Body of pancreas (tissue), 4 donors: ENCODE measurements around the gene LDLRAD4. TPM values are rescaled to one million over a fixed set of nuclear protein-coding genes. Genes with fewer than 3 reads are reported as not detected.

Experiments
- ATAC-seq: fragments of 150-250 bp; one replicate; pipeline ENCODE4 v1.9.1; 2016
- DNase-seq, 4 donors: peaks; one replicate each; pipeline ENCODE4 v3.0.0-alpha.2; 2019
- H3K27ac ChIP-seq, 4 donors: fragments of 200-600 bp; sonication (generic); 1 replicate in 3 of 4; 2 replicates in 1 of 4; pipeline versions ENCODE4 v1.5.1 to v1.6.1; 2016 to 2019; ENCODE audit warnings: mild to moderate bottlenecking in 1 of 4, mixed read lengths in 1 of 4, moderate library complexity in 1 of 4
- H3K27me3 ChIP-seq, 2 donors: fragments of 200-600 bp; sonication (generic); one replicate each; pipeline ENCODE4 v1.6.0; 2016; ENCODE audit warnings: mild to moderate bottlenecking in 1 of 2
- H3K36me3 ChIP-seq, 2 donors: fragments of 200-600 bp; sonication (generic); replicated peaks in 1 of 2; 2 replicates each; pipeline ENCODE4 v1.5.1; 2016; ENCODE audit warnings: low read depth in 2 of 2; ENCODE audit not compliant: insufficient read depth in 1 of 2
- H3K4me1 ChIP-seq: fragments of 200-600 bp; sonication (generic); one replicate; pipeline ENCODE4 v1.6.0; 2016
- H3K4me3 ChIP-seq, 2 donors: fragments of 200-600 bp; sonication (generic); 1 replicate in 1 of 2; 2 replicates in 1 of 2; pipeline ENCODE4 v1.5.1; 2016 to 2019
- H3K9me3 ChIP-seq, 3 donors: fragments of 200-600 bp; sonication (generic); 1 replicate in 2 of 3; 2 replicates in 1 of 3; pipeline ENCODE4 v1.5.1; 2016
- POLR2A ChIP-seq, 3 donors: fragments of 450-650 bp; IDR thresholded peaks; one replicate each; pipeline ENCODE4 v1.6.1; 2016; ENCODE audit warnings: antibody characterized with exemption in 3 of 3, mild to moderate bottlenecking in 2 of 3
- WGBS, 2 donors: methylation state at CpG; one replicate each; pipeline ENCODE4 v1.1.5; 2017; 5-methylcytosine and 5-hydroxymethylcytosine counted together
- intact Hi-C: fragments of 100-400 bp; cut with DNase I; formaldehyde crosslinking; loops from one replicate; pipeline ENCODE4 v1.15.1; 2023
- total RNA-seq, 2 donors: library from RNA; depleted of rRNA; stranded (reverse); fragments of >200 nt; gene quantifications; one replicate each; pipeline ENCODE4 v1.1.0, GENCODE V29; 2016
- TF ChIP-seq, protein P1 (sequence below), 7 experiments: fragments of 450-650 bp in 4 of 7; fragments of 200-600 bp in 3 of 7; sonication (generic) in 3 of 7; IDR thresholded peaks; one replicate each; pipeline ENCODE4 v1.5.1; 2016 to 2019; ENCODE audit warnings: antibody characterized with exemption in 7 of 7

LDLRAD4 gene
- total RNA-seq, 2 donors from 2014 or later, result 8.6 to 35.9 TPM

DNA sequence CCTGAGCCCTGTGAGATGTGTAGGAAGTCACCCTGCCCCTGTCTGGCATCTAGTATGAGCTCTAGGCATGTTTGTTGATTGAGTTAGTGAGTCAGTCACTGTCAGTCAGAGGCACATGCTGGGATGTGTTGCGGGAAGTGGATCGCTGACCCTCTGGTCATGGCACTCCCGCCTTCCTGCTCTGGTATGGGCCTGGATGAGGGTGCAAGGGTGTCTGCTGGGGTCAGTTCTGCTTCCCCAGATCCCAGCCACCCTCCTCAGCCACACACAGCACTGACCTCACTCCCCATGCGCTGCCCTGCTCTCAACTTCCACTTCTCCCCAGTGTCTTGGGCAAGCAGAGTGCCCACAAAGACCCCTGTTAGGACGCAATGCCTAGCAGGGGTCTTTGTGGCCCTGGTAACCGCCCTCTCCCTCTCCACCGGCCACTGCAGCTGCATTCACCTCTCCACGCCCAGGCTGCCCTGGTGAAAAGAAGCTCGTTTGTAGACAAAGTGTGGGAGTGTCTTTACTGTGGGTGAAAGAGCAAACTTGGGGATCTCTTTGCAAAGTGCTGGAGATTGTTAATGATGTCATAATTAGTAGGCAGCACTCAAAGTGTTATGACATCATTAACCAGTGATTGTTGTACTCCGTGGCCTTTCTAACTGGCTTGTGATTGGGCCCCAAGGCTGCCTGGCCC is 252.1 kb downstream of the LDLRAD4 start:
- TF ChIP-seq POLR2A (IDR thresholded peaks at IDR 0.05), result no peak
- TF ChIP-seq, protein P1, sequence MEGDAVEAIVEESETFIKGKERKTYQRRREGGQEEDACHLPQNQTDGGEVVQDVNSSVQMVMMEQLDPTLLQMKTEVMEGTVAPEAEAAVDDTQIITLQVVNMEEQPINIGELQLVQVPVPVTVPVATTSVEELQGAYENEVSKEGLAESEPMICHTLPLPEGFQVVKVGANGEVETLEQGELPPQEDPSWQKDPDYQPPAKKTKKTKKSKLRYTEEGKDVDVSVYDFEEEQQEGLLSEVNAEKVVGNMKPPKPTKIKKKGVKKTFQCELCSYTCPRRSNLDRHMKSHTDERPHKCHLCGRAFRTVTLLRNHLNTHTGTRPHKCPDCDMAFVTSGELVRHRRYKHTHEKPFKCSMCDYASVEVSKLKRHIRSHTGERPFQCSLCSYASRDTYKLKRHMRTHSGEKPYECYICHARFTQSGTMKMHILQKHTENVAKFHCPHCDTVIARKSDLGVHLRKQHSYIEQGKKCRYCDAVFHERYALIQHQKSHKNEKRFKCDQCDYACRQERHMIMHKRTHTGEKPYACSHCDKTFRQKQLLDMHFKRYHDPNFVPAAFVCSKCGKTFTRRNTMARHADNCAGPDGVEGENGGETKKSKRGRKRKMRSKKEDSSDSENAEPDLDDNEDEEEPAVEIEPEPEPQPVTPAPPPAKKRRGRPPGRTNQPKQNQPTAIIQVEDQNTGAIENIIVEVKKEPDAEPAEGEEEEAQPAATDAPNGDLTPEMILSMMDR (IDR thresholded peaks at IDR 0.05), result no peak
- H3K4me3 ChIP-seq, result no peak overlapping the region
- intact Hi-C loops, result no loop called here
- no peaks in the 10 kb centered on the region for H3K27me3 ChIP-seq
- 69 to 78% methylated on average over 7 to 10 of the region's 10 CpGs for WGBS, 2 donors
- no peaks in the 10 kb centered on the region for H3K9me3 ChIP-seq
- DNase-seq (peak in 1 of 4 donors; percentile 60), ATAC-seq (no peak)
- H3K4me1 ChIP-seq, result peaks cover 11% of the 10 kb centered on the region
- H3K27ac ChIP-seq, result peak overlapping the region in 1 of 4 donors; percentile 29
- no peaks in the 10 kb centered on the region for H3K36me3 ChIP-seq

DNA sequence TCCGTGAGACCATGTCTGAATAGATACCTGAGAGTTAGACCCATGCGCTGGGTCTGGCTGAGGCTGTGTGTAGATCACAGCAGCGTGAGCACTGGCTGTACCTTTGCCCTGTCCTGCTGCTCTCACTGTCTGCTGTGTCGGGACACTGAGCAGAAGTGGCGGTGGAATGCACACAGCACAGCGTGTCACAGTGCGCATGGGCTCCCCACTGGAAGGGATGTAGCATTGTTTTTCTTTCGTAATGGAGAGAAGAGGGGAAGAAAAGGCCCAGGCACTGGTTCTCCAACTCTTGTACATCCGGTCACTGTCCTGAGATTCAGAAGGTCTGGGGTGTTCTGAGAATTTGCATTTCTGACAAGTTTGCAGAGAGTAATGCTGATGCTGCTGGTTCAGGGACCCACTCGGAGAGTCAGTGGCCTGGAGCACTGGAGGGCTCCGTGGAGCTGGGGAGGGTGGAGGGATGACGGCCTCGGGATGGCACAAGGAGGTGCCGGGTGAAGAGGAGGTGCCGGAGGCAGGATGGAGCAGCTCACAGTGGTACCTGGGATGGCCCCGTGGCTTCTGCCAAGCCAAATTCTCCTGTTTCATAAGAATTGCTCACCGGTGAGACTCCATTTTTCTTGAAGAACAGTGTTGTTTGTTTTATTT is 252.8 kb downstream of the LDLRAD4 start:
- Histone ChIP-seq H3K36me3 (no peaks in the 10 kb centered on the region), H3K27ac (peak overlapping the region in 1 of 4 donors; percentile 29), H3K4me3 (no peak overlapping the region), H3K4me1 (peaks cover 11% of the 10 kb centered on the region), H3K27me3 (no peaks in the 10 kb centered on the region), H3K9me3 (no peaks in the 10 kb centered on the region)
- 74 to 76% methylated on average over 16 to 17 of the region's 17 CpGs for WGBS, 2 donors
- DNase-seq (peak in 1 of 4 donors; percentile 52), ATAC-seq (no peak)
- TF ChIP-seq POLR2A (IDR thresholded peaks at IDR 0.05), result no peak
- TF ChIP-seq, protein P1 (IDR thresholded peaks at IDR 0.05), result no peak
- intact Hi-C loops, result no loop called here

DNA sequence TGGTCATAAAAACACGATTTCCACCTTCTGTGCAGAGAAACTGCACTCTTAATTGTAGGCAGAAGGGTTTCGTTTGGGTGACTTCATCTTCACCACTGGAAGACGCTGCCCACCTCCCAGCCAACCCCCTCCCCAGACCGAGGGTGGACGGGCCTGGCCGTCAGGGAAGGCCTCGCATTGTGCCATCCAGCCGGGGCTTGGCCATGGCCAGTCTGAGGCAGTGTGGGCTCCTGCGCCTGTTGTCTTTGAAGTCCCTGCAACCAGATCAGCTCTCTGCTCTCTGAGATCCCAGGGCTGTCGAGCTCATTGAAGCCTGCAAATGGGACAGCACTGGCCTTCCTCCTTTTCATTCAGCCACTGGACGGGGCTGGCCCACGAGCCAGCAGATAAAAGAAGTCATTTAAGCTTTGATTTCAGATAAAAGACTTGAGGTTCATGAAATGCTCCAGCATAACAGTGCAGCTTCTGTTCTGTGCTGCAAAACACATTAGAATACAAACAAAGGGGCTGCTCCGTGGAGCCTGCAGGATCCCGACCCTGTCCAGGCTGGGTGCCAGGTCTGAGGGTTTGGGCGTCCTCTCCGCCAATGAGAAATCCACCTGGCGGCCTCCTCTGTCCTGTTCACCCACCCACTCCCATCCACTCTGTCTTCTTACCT is 253.5 kb downstream of the LDLRAD4 start:
- Histone ChIP-seq H3K4me3 (no peak overlapping the region), H3K36me3 (no peaks in the 10 kb centered on the region), H3K27ac (peak overlapping the region in 3 of 4 donors; percentile 3 to 29 (median 13)), H3K9me3 (no peaks in the 10 kb centered on the region), H3K4me1 (peaks cover 11% of the 10 kb centered on the region), H3K27me3 (no peaks in the 10 kb centered on the region)
- ATAC-seq (no peak), DNase-seq (no peak)
- WGBS, 2 donors, result 55 to 63% methylated on average over 17 of the region's 17 CpGs
- TF ChIP-seq, protein P1 (IDR thresholded peaks at IDR 0.05), result no peak
- TF ChIP-seq POLR2A (IDR thresholded peaks at IDR 0.05), result no peak
- intact Hi-C loops, result no loop called here

DNA sequence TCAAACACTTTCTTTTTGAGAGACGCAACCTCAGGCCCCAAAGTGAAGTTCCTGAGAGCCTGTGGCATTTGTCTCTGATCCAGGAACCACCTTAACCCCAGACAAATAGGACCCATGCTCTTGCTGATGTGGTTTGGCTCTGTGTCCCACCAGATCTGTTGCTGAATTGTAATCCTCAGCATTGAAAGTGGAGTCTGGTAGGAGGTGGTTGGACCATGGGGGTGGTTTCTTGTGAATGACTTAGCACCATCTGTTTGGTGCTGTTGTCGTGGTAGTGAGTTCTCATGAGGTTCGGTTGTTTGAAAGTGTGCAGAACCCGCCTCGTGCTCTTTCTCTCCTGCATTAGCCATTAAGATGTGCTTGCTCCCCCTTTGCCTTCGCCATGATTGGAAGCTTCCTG is 255.2 kb downstream of the LDLRAD4 start:
- no peak overlapping the region for H3K27ac ChIP-seq
- ATAC-seq (no peak), DNase-seq (no peak)
- no peak for TF ChIP-seq POLR2A (IDR thresholded peaks at IDR 0.05)
- TF ChIP-seq, protein P1 (IDR thresholded peaks at IDR 0.05), result no peak
- WGBS, 2 donors, result 85 to 94% methylated on average over 6 of the region's 6 CpGs
- H3K36me3 ChIP-seq, result no peaks in the 10 kb centered on the region
- H3K4me3 ChIP-seq, result no peak overlapping the region
- intact Hi-C loops, result no loop called here
- H3K4me1 ChIP-seq, result peaks cover 11% of the 10 kb centered on the region
- no peaks in the 10 kb centered on the region for H3K27me3 ChIP-seq
- no peaks in the 10 kb centered on the region for H3K9me3 ChIP-seq
